Thyroid gland (tissue), 4 donors: Measurements from ENCODE around the gene CNNM3. TPM values are rescaled to one million over a fixed set of nuclear protein-coding genes. Genes with fewer than 3 reads are reported as not detected.

ENCODE experiments used
- DNase-seq, 2 donors: peaks; one replicate each; pipeline ENCODE4 v3.0.0-alpha.2; 2019
- H3K27ac ChIP-seq, 3 donors: fragments of 200-600 bp; sonication (generic); 1 replicate in 2 of 3; 2 replicates in 1 of 3; pipeline ENCODE4 v1.5.1; 2016 to 2019; ENCODE audit warnings: mild to moderate bottlenecking in 1 of 3, moderate library complexity in 1 of 3
- H3K27me3 ChIP-seq: fragments of 200-600 bp; sonication (generic); one replicate; pipeline ENCODE4 v1.5.1; 2019
- H3K36me3 ChIP-seq, 2 donors: fragments of 200-600 bp; sonication (generic); one replicate each; pipeline ENCODE4 v1.5.1; 2016 to 2019
- H3K4me1 ChIP-seq, 2 donors: fragments of 200-600 bp; sonication (generic); one replicate each; pipeline ENCODE4 v1.5.1; 2017 to 2019
- H3K4me3 ChIP-seq, 3 donors: fragments of 200-600 bp; sonication (generic); replicated peaks in 1 of 3; 1 replicate in 2 of 3; 2 replicates in 1 of 3; pipeline ENCODE4 v1.5.1; 2016; ENCODE audit warnings: mild to moderate bottlenecking in 1 of 3
- H3K9me3 ChIP-seq: fragments of 200-600 bp; sonication (generic); one replicate; pipeline ENCODE4 v1.5.1; 2017
- CTCF ChIP-seq, 6 experiments: fragments of 200-600 bp in 3 of 6; fragments of 450-650 bp in 3 of 6; sonication (generic) in 3 of 6; IDR thresholded peaks; one replicate each; pipeline ENCODE4 v1.5.1; 2016 to 2019; ENCODE audit warnings: antibody characterized with exemption in 6 of 6, mild to moderate bottlenecking in 2 of 6, inconsistent platforms in 1 of 6, moderate library complexity in 1 of 6
- POLR2A ChIP-seq, 2 donors: fragments of 450-650 bp; IDR thresholded peaks; one replicate each; pipeline ENCODE4 v1.6.1; 2017; ENCODE audit warnings: antibody characterized with exemption in 2 of 2, mild to moderate bottlenecking in 2 of 2, moderate library complexity in 1 of 2
- WGBS, 2 donors: methylation state at CpG; one replicate each; pipeline ENCODE4 v1.1.5; 2017; 5-methylcytosine and 5-hydroxymethylcytosine counted together
- intact Hi-C: fragments of 100-400 bp; cut with DNase I; formaldehyde crosslinking; loops from one replicate; pipeline ENCODE4 v1.15.1; 2023
- total RNA-seq, 4 donors: library from RNA; depleted of rRNA; stranded (reverse); fragments of >200 nt; gene quantifications; one replicate each; pipeline ENCODE4 v1.2.3, GENCODE V29; 2016

CNNM3 gene
- total RNA-seq, 4 donors from 2014 or later, result 18.2 to 22.8 (median 20.4) TPM

- no peak overlapping the region for H3K4me3 ChIP-seq
- H3K27ac ChIP-seq, result no peak overlapping the region
- 68 to 74% methylated on average over 3 to 10 of the region's 10 CpGs for whole genome bisulfite sequencing, 2 donors
- no peak for TF ChIP-seq CTCF (IDR thresholded peaks at IDR 0.05)
- no peak for TF ChIP-seq POLR2A (IDR thresholded peaks at IDR 0.05)
- H3K27me3 ChIP-seq, result no peaks in the 10 kb centered on the region
- H3K36me3 ChIP-seq, result peaks cover 0 to 3% of the 10 kb centered on the region in 2 donors
- intact Hi-C loops, result loop anchor here (5.0 kb wide), 1 partner anchor 38 kb away; the partner anchor contains the start of gene ANKRD39
- DNase-seq, result no peak
- no peaks in the 10 kb centered on the region for H3K9me3 ChIP-seq
- H3K4me1 ChIP-seq, result peaks cover 46 to 51% of the 10 kb centered on the region in 2 donors
Measured at GRCh38 chr2:96819128-96819875, 3.2 kb downstream of the CNNM3 start.

- no peak overlapping the region for H3K4me3 ChIP-seq
- no peaks in the 10 kb centered on the region for H3K9me3 ChIP-seq
- peaks cover 51 to 54% of the 10 kb centered on the region in 2 donors for H3K4me1 ChIP-seq
- no peak for TF ChIP-seq POLR2A (IDR thresholded peaks at IDR 0.05)
- no peak for TF ChIP-seq CTCF (IDR thresholded peaks at IDR 0.05)
- H3K36me3 ChIP-seq, result peaks cover 0 to 3% of the 10 kb centered on the region in 2 donors
- 88 to 91% methylated on average over 12 of the region's 12 CpGs for WGBS, 2 donors
- H3K27ac ChIP-seq, result no peak overlapping the region
- intact Hi-C loops, result loop anchor here (5.0 kb wide), 1 partner anchor 37 kb away; the partner anchor contains the start of gene ANKRD39
- no peak for DNase-seq
- no peaks in the 10 kb centered on the region for H3K27me3 ChIP-seq
Measured at GRCh38 chr2:96819876-96820511, 3.9 kb downstream of the CNNM3 start.

GRCh38 chr2:96821113-96821675 lies 5.1 kb downstream of the CNNM3 start:
- no peak for TF ChIP-seq POLR2A (IDR thresholded peaks at IDR 0.05)
- TF ChIP-seq CTCF (IDR thresholded peaks at IDR 0.05), result no peak
- H3K27me3 ChIP-seq, result no peaks in the 10 kb centered on the region
- 86 to 89% methylated on average over 11 of the region's 11 CpGs for WGBS, 2 donors
- no peak overlapping the region for H3K27ac ChIP-seq
- H3K4me1 ChIP-seq, result peaks cover 48 to 51% of the 10 kb centered on the region in 2 donors
- no peaks in the 10 kb centered on the region for H3K9me3 ChIP-seq
- no peak for DNase-seq
- intact Hi-C loops, result no loop called here
- peaks cover 3 to 4% of the 10 kb centered on the region in 2 donors for H3K36me3 ChIP-seq
- H3K4me3 ChIP-seq, result no peak overlapping the region

DNA sequence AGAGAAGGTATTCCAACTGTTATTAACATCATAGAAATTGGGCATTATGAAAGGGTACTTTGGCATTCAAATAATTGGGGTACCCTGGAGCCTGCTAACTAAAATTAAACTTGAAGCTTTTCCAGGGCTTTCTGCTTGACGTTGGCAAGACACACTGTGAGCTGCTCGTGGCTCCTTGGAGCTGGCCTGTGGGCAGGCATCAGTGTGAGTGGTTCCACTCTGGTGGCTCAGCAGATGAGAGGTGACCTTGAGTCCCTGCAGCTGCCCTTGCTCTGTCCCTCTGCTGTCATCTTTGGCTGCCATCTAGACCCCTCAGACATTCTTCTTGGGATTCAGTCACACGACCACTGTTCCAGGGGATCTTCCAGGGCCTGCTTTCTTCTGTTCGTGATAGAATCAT lies 6.7 kb downstream of the CNNM3 start:
- 43 to 45% methylated on average over 4 of the region's 4 CpGs for WGBS, 2 donors
- Histone ChIP-seq H3K4me1 (peaks cover 40 to 43% of the 10 kb centered on the region in 2 donors), H3K4me3 (no peak overlapping the region), H3K27ac (peak overlapping the region; percentile 53 to 85 (median 80)), H3K27me3 (no peaks in the 10 kb centered on the region), H3K36me3 (peaks cover 4 to 9% of the 10 kb centered on the region in 2 donors), H3K9me3 (no peaks in the 10 kb centered on the region)
- DNase-seq, result peak; percentile 62 to 72
- no peak for TF ChIP-seq POLR2A (IDR thresholded peaks at IDR 0.05)
- TF ChIP-seq CTCF (IDR thresholded peaks at IDR 0.05), result no peak
- intact Hi-C loops, result no loop called here
